ENCODE results near the gene ALG2.

ALG2 gene

GRCh38 chr9:99213197-99213596, 8.5 kb downstream of the ALG2 start:
- H3K56ac ChIP-seq (ENCODE audit: low read length) = no peak overlapping the region
- DNase-seq = no peak
- H2BK15ac ChIP-seq (replicated peaks; ENCODE audit: low read depth) = no peak overlapping the region
- H3K4me1 ChIP-seq (ENCODE audit: control insufficient read depth, low read depth, low read length) = no peaks in the 10 kb centered on the region
- peaks cover 6% of the 10 kb centered on the region for H3K79me2 ChIP-seq (ENCODE audit: control insufficient read depth, insufficient read depth, low read length)
- no peak overlapping the region for H3K4me2 ChIP-seq (ENCODE audit: low read length)
- H3K79me1 ChIP-seq (ENCODE audit: low read length) = peaks cover 11% of the 10 kb centered on the region
- no peak overlapping the region for H3K4me3 ChIP-seq (ENCODE audit: low read length)
- no peak overlapping the region for H3K9ac ChIP-seq (ENCODE audit: low read length)
- H4K5ac ChIP-seq (ENCODE audit: low read length) = no peak overlapping the region
- no peak overlapping the region for H2BK5ac ChIP-seq (ENCODE audit: low read length)
- no peaks in the 10 kb centered on the region for H3K36me3 ChIP-seq (ENCODE audit: control insufficient read depth, insufficient read depth, low read length)
- no peaks in the 10 kb centered on the region for H3K27me3 ChIP-seq (ENCODE audit: insufficient read depth, low read length, poor library complexity)
- H3K23ac ChIP-seq (ENCODE audit: low read length) = no peak overlapping the region
- no peak overlapping the region for H2BK120ac ChIP-seq (ENCODE audit: low read depth, low read length)
- no peak overlapping the region for H3K27ac ChIP-seq (ENCODE audit: low read depth, low read length)
- no peak overlapping the region for H2AK5ac ChIP-seq (ENCODE audit: low read length)
- no peak overlapping the region for H4K8ac ChIP-seq (ENCODE audit: low read depth, low read length)
- H3K4ac ChIP-seq (ENCODE audit: low read depth, low read length) = no peak overlapping the region
- no CpG with 5 or more reads among the region's 1 CpG for WGBS (ENCODE audit: extremely low coverage, insufficient coverage, low lambda C conversion rate)
- H3K18ac ChIP-seq (ENCODE audit: low read length) = no peak overlapping the region

- H3K18ac ChIP-seq (ENCODE audit: low read length) = no peak overlapping the region
- no peak overlapping the region for H2AK5ac ChIP-seq (ENCODE audit: low read length)
- H3K9ac ChIP-seq (ENCODE audit: low read length) = no peak overlapping the region
- no peak overlapping the region for H2BK5ac ChIP-seq (ENCODE audit: low read length)
- no peaks in the 10 kb centered on the region for H3K27me3 ChIP-seq (ENCODE audit: insufficient read depth, low read length, poor library complexity)
- no peak overlapping the region for H3K4me2 ChIP-seq (ENCODE audit: low read length)
- H3K27ac ChIP-seq (ENCODE audit: low read depth, low read length) = no peak overlapping the region
- H4K8ac ChIP-seq (ENCODE audit: low read depth, low read length) = no peak overlapping the region
- H2BK15ac ChIP-seq (replicated peaks; ENCODE audit: low read depth) = no peak overlapping the region
- WGBS (ENCODE audit: extremely low coverage, insufficient coverage, low lambda C conversion rate) = no CpG with 5 or more reads among the region's 1 CpG
- no peak overlapping the region for H3K4me3 ChIP-seq (ENCODE audit: low read length)
- H3K36me3 ChIP-seq (ENCODE audit: control insufficient read depth, insufficient read depth, low read length) = no peaks in the 10 kb centered on the region
- no peak overlapping the region for H3K23ac ChIP-seq (ENCODE audit: low read length)
- no peak overlapping the region for H2BK120ac ChIP-seq (ENCODE audit: low read depth, low read length)
- no peak overlapping the region for H3K56ac ChIP-seq (ENCODE audit: low read length)
- no peaks in the 10 kb centered on the region for H3K4me1 ChIP-seq (ENCODE audit: control insufficient read depth, low read depth, low read length)
- DNase-seq = peak; percentile 37
- H3K79me1 ChIP-seq (ENCODE audit: low read length) = peaks cover 7% of the 10 kb centered on the region
- no peak overlapping the region for H4K5ac ChIP-seq (ENCODE audit: low read length)
- H3K4ac ChIP-seq (ENCODE audit: low read depth, low read length) = no peak overlapping the region
- peaks cover under 1% of the 10 kb centered on the region for H3K79me2 ChIP-seq (ENCODE audit: control insufficient read depth, insufficient read depth, low read length)
Measured at GRCh38 chr9:99211746-99212145, 10.0 kb downstream of the ALG2 start.

GRCh38 chr9:99210572-99210971, 11.2 kb downstream of the ALG2 start:
- Histone ChIP-seq H3K9ac (ENCODE audit: low read length) (no peak overlapping the region), H2BK5ac (ENCODE audit: low read length) (no peak overlapping the region), H3K4me1 (ENCODE audit: control insufficient read depth, low read depth, low read length) (no peaks in the 10 kb centered on the region), H3K23ac (ENCODE audit: low read length) (no peak overlapping the region), H3K4me2 (ENCODE audit: low read length) (no peak overlapping the region), H3K56ac (ENCODE audit: low read length) (no peak overlapping the region), H2AK5ac (ENCODE audit: low read length) (no peak overlapping the region), H3K4ac (ENCODE audit: low read depth, low read length) (no peak overlapping the region), H3K36me3 (ENCODE audit: control insufficient read depth, insufficient read depth, low read length) (no peaks in the 10 kb centered on the region), H3K79me1 (ENCODE audit: low read length) (peaks cover 4% of the 10 kb centered on the region), H3K4me3 (ENCODE audit: low read length) (no peak overlapping the region), H3K27ac (ENCODE audit: low read depth, low read length) (no peak overlapping the region), H3K27me3 (ENCODE audit: insufficient read depth, low read length, poor library complexity) (no peaks in the 10 kb centered on the region), H4K8ac (ENCODE audit: low read depth, low read length) (no peak overlapping the region), H3K79me2 (ENCODE audit: control insufficient read depth, insufficient read depth, low read length) (no peaks in the 10 kb centered on the region), H4K5ac (ENCODE audit: low read length) (no peak overlapping the region), H3K18ac (ENCODE audit: low read length) (no peak overlapping the region), H2BK15ac (replicated peaks; ENCODE audit: low read depth) (no peak overlapping the region), H2BK120ac (ENCODE audit: low read depth, low read length) (no peak overlapping the region)
- DNase-seq = no peak

- WGBS (ENCODE audit: extremely low coverage, insufficient coverage, low lambda C conversion rate) = no CpG with 5 or more reads among the region's 5 CpGs
Measured at GRCh38 chr9:99201603-99202002, 20.1 kb downstream of the ALG2 start.

GRCh38 chr9:99199938-99200539, 21.7 kb downstream of the ALG2 start:
- H3K4me2 ChIP-seq (ENCODE audit: low read length) = no peak overlapping the region
- H3K79me1 ChIP-seq (ENCODE audit: low read length) = no peaks in the 10 kb centered on the region
- H3K4me1 ChIP-seq (ENCODE audit: control insufficient read depth, low read depth, low read length) = no peaks in the 10 kb centered on the region
- no peak for DNase-seq
- H3K27ac ChIP-seq (ENCODE audit: low read depth, low read length) = no peak overlapping the region
- H4K8ac ChIP-seq (ENCODE audit: low read depth, low read length) = no peak overlapping the region
- H3K4me3 ChIP-seq (ENCODE audit: low read length) = no peak overlapping the region
- no peak overlapping the region for H3K23ac ChIP-seq (ENCODE audit: low read length)
- no peaks in the 10 kb centered on the region for H3K79me2 ChIP-seq (ENCODE audit: control insufficient read depth, insufficient read depth, low read length)
- no peak overlapping the region for H2BK15ac ChIP-seq (replicated peaks; ENCODE audit: low read depth)
- H4K5ac ChIP-seq (ENCODE audit: low read length) = no peak overlapping the region
- no peak overlapping the region for H3K4ac ChIP-seq (ENCODE audit: low read depth, low read length)
- H3K36me3 ChIP-seq (ENCODE audit: control insufficient read depth, insufficient read depth, low read length) = no peaks in the 10 kb centered on the region
- no peak overlapping the region for H3K56ac ChIP-seq (ENCODE audit: low read length)
- no peak overlapping the region for H3K9ac ChIP-seq (ENCODE audit: low read length)
- H2BK5ac ChIP-seq (ENCODE audit: low read length) = no peak overlapping the region
- no peak overlapping the region for H2BK120ac ChIP-seq (ENCODE audit: low read depth, low read length)
- WGBS (ENCODE audit: extremely low coverage, insufficient coverage, low lambda C conversion rate) = no CpG with 5 or more reads among the region's 8 CpGs
- H3K18ac ChIP-seq (ENCODE audit: low read length) = no peak overlapping the region
- H3K27me3 ChIP-seq (ENCODE audit: insufficient read depth, low read length, poor library complexity) = no peaks in the 10 kb centered on the region
- no peak overlapping the region for H2AK5ac ChIP-seq (ENCODE audit: low read length)

More at GRCh38 chr9:99201603-99202002, 20.1 kb downstream of the ALG2 start:
- Histone ChIP-seq H3K79me2 (ENCODE audit: control insufficient read depth, insufficient read depth, low read length) (no peaks in the 10 kb centered on the region), H3K4me3 (ENCODE audit: low read length) (no peak overlapping the region), H2AK5ac (ENCODE audit: low read length) (no peak overlapping the region), H3K56ac (ENCODE audit: low read length) (no peak overlapping the region), H4K5ac (ENCODE audit: low read length) (no peak overlapping the region), H3K36me3 (ENCODE audit: control insufficient read depth, insufficient read depth, low read length) (no peaks in the 10 kb centered on the region), H3K18ac (ENCODE audit: low read length) (no peak overlapping the region), H3K4ac (ENCODE audit: low read depth, low read length) (no peak overlapping the region), H3K4me1 (ENCODE audit: control insufficient read depth, low read depth, low read length) (no peaks in the 10 kb centered on the region), H3K79me1 (ENCODE audit: low read length) (no peaks in the 10 kb centered on the region), H2BK120ac (ENCODE audit: low read depth, low read length) (no peak overlapping the region), H3K4me2 (ENCODE audit: low read length) (no peak overlapping the region), H2BK5ac (ENCODE audit: low read length) (no peak overlapping the region), H3K9ac (ENCODE audit: low read length) (no peak overlapping the region), H4K8ac (ENCODE audit: low read depth, low read length) (no peak overlapping the region), H3K27ac (ENCODE audit: low read depth, low read length) (no peak overlapping the region), H3K23ac (ENCODE audit: low read length) (no peak overlapping the region), H3K27me3 (ENCODE audit: insufficient read depth, low read length, poor library complexity) (no peaks in the 10 kb centered on the region), H2BK15ac (replicated peaks; ENCODE audit: low read depth) (no peak overlapping the region)
- no peak for DNase-seq

- Histone ChIP-seq H3K4me1 (ENCODE audit: control insufficient read depth, low read depth, low read length) (no peaks in the 10 kb centered on the region), H3K18ac (ENCODE audit: low read length) (no peak overlapping the region), H3K79me1 (ENCODE audit: low read length) (no peaks in the 10 kb centered on the region), H2BK120ac (ENCODE audit: low read depth, low read length) (no peak overlapping the region), H2BK15ac (replicated peaks; ENCODE audit: low read depth) (no peak overlapping the region), H3K27me3 (ENCODE audit: insufficient read depth, low read length, poor library complexity) (no peaks in the 10 kb centered on the region), H3K27ac (ENCODE audit: low read depth, low read length) (no peak overlapping the region), H3K79me2 (ENCODE audit: control insufficient read depth, insufficient read depth, low read length) (no peaks in the 10 kb centered on the region), H3K56ac (ENCODE audit: low read length) (no peak overlapping the region), H3K23ac (ENCODE audit: low read length) (no peak overlapping the region), H3K9ac (ENCODE audit: low read length) (no peak overlapping the region), H3K36me3 (ENCODE audit: control insufficient read depth, insufficient read depth, low read length) (no peaks in the 10 kb centered on the region), H2AK5ac (ENCODE audit: low read length) (no peak overlapping the region), H3K4me3 (ENCODE audit: low read length) (no peak overlapping the region), H4K5ac (ENCODE audit: low read length) (no peak overlapping the region), H3K4ac (ENCODE audit: low read depth, low read length) (no peak overlapping the region), H3K4me2 (ENCODE audit: low read length) (no peak overlapping the region), H2BK5ac (ENCODE audit: low read length) (no peak overlapping the region), H4K8ac (ENCODE audit: low read depth, low read length) (no peak overlapping the region)
- WGBS (ENCODE audit: extremely low coverage, insufficient coverage, low lambda C conversion rate) = no CpG with 5 or more reads among the region's 9 CpGs
- peak; percentile 22 for DNase-seq
Measured at GRCh38 chr9:99197987-99198386, 23.8 kb downstream of the ALG2 start.

All from mesendoderm (in vitro differentiated cells).